ENCODE measurements around the gene ANKIB1. TPM values are rescaled to one million over a fixed set of nuclear protein-coding genes. Genes with fewer than 3 reads are reported as not detected.

ANKIB1 gene
- total RNA-seq, 1 donor from 2014 or later: 31.3 TPM

- no peaks in the 10 kb centered on the region for H3K4me1 ChIP-seq (ENCODE audit: control insufficient read depth in 3 of 3, insufficient read depth in 3 of 3, low read length in 3 of 3)
- H3K36me3 ChIP-seq (ENCODE audit: control insufficient read depth in 3 of 3, insufficient read depth in 3 of 3, low read length in 3 of 3): peaks cover 0 to 4% (median 0%) of the 10 kb centered on the region in 3 donors
- no peaks in the 10 kb centered on the region for H3K27me3 ChIP-seq (ENCODE audit: control insufficient read depth in 3 of 3, insufficient read depth in 3 of 3, low read length in 3 of 3)
- H3K4me3 ChIP-seq (ENCODE audit: low read length in 3 of 3): no peak overlapping the region
- no peak overlapping the region for H3K27ac ChIP-seq (ENCODE audit: low read depth, low read length)
- no peak overlapping the region for H3K9ac ChIP-seq (ENCODE audit: low read depth in 1 of 3, low read length in 3 of 3)
- H3K9me3 ChIP-seq (ENCODE audit: control insufficient read depth in 3 of 3, low read length in 3 of 3): no peaks in the 10 kb centered on the region
These were observed 67.3 kb downstream of the ANKIB1 start for GRCh38 chr7:92313055-92313454.

- Histone ChIP-seq H3K9me3 (ENCODE audit: control insufficient read depth in 3 of 3, low read length in 3 of 3) (no peaks in the 10 kb centered on the region), H3K9ac (ENCODE audit: low read depth in 1 of 3, low read length in 3 of 3) (no peak overlapping the region), H3K27me3 (ENCODE audit: control insufficient read depth in 3 of 3, insufficient read depth in 3 of 3, low read length in 3 of 3) (no peaks in the 10 kb centered on the region), H3K27ac (ENCODE audit: low read depth, low read length) (no peak overlapping the region), H3K4me1 (ENCODE audit: control insufficient read depth in 3 of 3, insufficient read depth in 3 of 3, low read length in 3 of 3) (no peaks in the 10 kb centered on the region), H3K4me3 (ENCODE audit: low read length in 3 of 3) (no peak overlapping the region), H3K36me3 (ENCODE audit: control insufficient read depth in 3 of 3, insufficient read depth in 3 of 3, low read length in 3 of 3) (peaks cover 0 to 2% (median 0%) of the 10 kb centered on the region in 3 donors)
These were observed 73.5 kb downstream of the ANKIB1 start for GRCh38 chr7:92319243-92319642.

GRCh38 chr7:92325173-92325572, 79.4 kb downstream of the ANKIB1 start:
- Histone ChIP-seq H3K9ac (ENCODE audit: low read depth in 1 of 3, low read length in 3 of 3) (no peak overlapping the region), H3K27ac (ENCODE audit: low read depth, low read length) (no peak overlapping the region), H3K9me3 (ENCODE audit: control insufficient read depth in 3 of 3, low read length in 3 of 3) (no peaks in the 10 kb centered on the region), H3K4me3 (ENCODE audit: low read length in 3 of 3) (no peak overlapping the region), H3K36me3 (ENCODE audit: control insufficient read depth in 3 of 3, insufficient read depth in 3 of 3, low read length in 3 of 3) (peaks cover 0 to 4% (median 0%) of the 10 kb centered on the region in 3 donors), H3K4me1 (ENCODE audit: control insufficient read depth in 3 of 3, insufficient read depth in 3 of 3, low read length in 3 of 3) (no peaks in the 10 kb centered on the region), H3K27me3 (ENCODE audit: control insufficient read depth in 3 of 3, insufficient read depth in 3 of 3, low read length in 3 of 3) (no peaks in the 10 kb centered on the region)

GRCh38 chr7:92325858-92326257, 80.1 kb downstream of the ANKIB1 start:
- H3K27me3 ChIP-seq (ENCODE audit: control insufficient read depth in 3 of 3, insufficient read depth in 3 of 3, low read length in 3 of 3): no peaks in the 10 kb centered on the region
- no peaks in the 10 kb centered on the region for H3K4me1 ChIP-seq (ENCODE audit: control insufficient read depth in 3 of 3, insufficient read depth in 3 of 3, low read length in 3 of 3)
- no peak overlapping the region for H3K27ac ChIP-seq (ENCODE audit: low read depth, low read length)
- no peak overlapping the region for H3K9ac ChIP-seq (ENCODE audit: low read depth in 1 of 3, low read length in 3 of 3)
- H3K4me3 ChIP-seq (ENCODE audit: low read length in 3 of 3): no peak overlapping the region
- peaks cover 0 to 4% (median 0%) of the 10 kb centered on the region in 3 donors for H3K36me3 ChIP-seq (ENCODE audit: control insufficient read depth in 3 of 3, insufficient read depth in 3 of 3, low read length in 3 of 3)
- no peaks in the 10 kb centered on the region for H3K9me3 ChIP-seq (ENCODE audit: control insufficient read depth in 3 of 3, low read length in 3 of 3)

GRCh38 chr7:92330835-92331438, 85.2 kb downstream of the ANKIB1 start:
- Histone ChIP-seq H3K9ac (ENCODE audit: low read depth in 1 of 3, low read length in 3 of 3) (no peak overlapping the region), H3K36me3 (ENCODE audit: control insufficient read depth in 3 of 3, insufficient read depth in 3 of 3, low read length in 3 of 3) (peaks cover 0 to 6% (median 2%) of the 10 kb centered on the region in 3 donors), H3K27ac (ENCODE audit: low read depth, low read length) (no peak overlapping the region), H3K9me3 (ENCODE audit: control insufficient read depth in 3 of 3, low read length in 3 of 3) (no peaks in the 10 kb centered on the region), H3K4me1 (ENCODE audit: control insufficient read depth in 3 of 3, insufficient read depth in 3 of 3, low read length in 3 of 3) (no peaks in the 10 kb centered on the region), H3K27me3 (ENCODE audit: control insufficient read depth in 3 of 3, insufficient read depth in 3 of 3, low read length in 3 of 3) (no peaks in the 10 kb centered on the region), H3K4me3 (ENCODE audit: low read length in 3 of 3) (no peak overlapping the region)

- H3K36me3 ChIP-seq (ENCODE audit: control insufficient read depth in 3 of 3, insufficient read depth in 3 of 3, low read length in 3 of 3): peaks cover 0 to 6% (median 2%) of the 10 kb centered on the region in 3 donors
- no peaks in the 10 kb centered on the region for H3K9me3 ChIP-seq (ENCODE audit: control insufficient read depth in 3 of 3, low read length in 3 of 3)
- no peak overlapping the region for H3K9ac ChIP-seq (ENCODE audit: low read depth in 1 of 3, low read length in 3 of 3)
- no peak overlapping the region for H3K27ac ChIP-seq (ENCODE audit: low read depth, low read length)
- no peak overlapping the region for H3K4me3 ChIP-seq (ENCODE audit: low read length in 3 of 3)
- no peaks in the 10 kb centered on the region for H3K4me1 ChIP-seq (ENCODE audit: control insufficient read depth in 3 of 3, insufficient read depth in 3 of 3, low read length in 3 of 3)
- H3K27me3 ChIP-seq (ENCODE audit: control insufficient read depth in 3 of 3, insufficient read depth in 3 of 3, low read length in 3 of 3): no peaks in the 10 kb centered on the region
These were observed 85.7 kb downstream of the ANKIB1 start for GRCh38 chr7:92331508-92331907.

GRCh38 chr7:92332782-92333181, 87.0 kb downstream of the ANKIB1 start:
- Histone ChIP-seq H3K36me3 (ENCODE audit: control insufficient read depth in 3 of 3, insufficient read depth in 3 of 3, low read length in 3 of 3) (peaks cover 0 to 6% (median 2%) of the 10 kb centered on the region in 3 donors), H3K27ac (ENCODE audit: low read depth, low read length) (no peak overlapping the region), H3K9me3 (ENCODE audit: control insufficient read depth in 3 of 3, low read length in 3 of 3) (no peaks in the 10 kb centered on the region), H3K4me3 (ENCODE audit: low read length in 3 of 3) (no peak overlapping the region), H3K27me3 (ENCODE audit: control insufficient read depth in 3 of 3, insufficient read depth in 3 of 3, low read length in 3 of 3) (no peaks in the 10 kb centered on the region), H3K9ac (ENCODE audit: low read depth in 1 of 3, low read length in 3 of 3) (no peak overlapping the region), H3K4me1 (ENCODE audit: control insufficient read depth in 3 of 3, insufficient read depth in 3 of 3, low read length in 3 of 3) (no peaks in the 10 kb centered on the region)

- Histone ChIP-seq H3K27me3 (ENCODE audit: control insufficient read depth in 3 of 3, insufficient read depth in 3 of 3, low read length in 3 of 3) (no peaks in the 10 kb centered on the region), H3K4me3 (ENCODE audit: low read length in 3 of 3) (no peak overlapping the region), H3K9me3 (ENCODE audit: control insufficient read depth in 3 of 3, low read length in 3 of 3) (no peaks in the 10 kb centered on the region), H3K27ac (ENCODE audit: low read depth, low read length) (no peak overlapping the region), H3K36me3 (ENCODE audit: control insufficient read depth in 3 of 3, insufficient read depth in 3 of 3, low read length in 3 of 3) (peaks cover 0 to 6% (median 2%) of the 10 kb centered on the region in 3 donors), H3K9ac (ENCODE audit: low read depth in 1 of 3, low read length in 3 of 3) (no peak overlapping the region), H3K4me1 (ENCODE audit: control insufficient read depth in 3 of 3, insufficient read depth in 3 of 3, low read length in 3 of 3) (no peaks in the 10 kb centered on the region)
These were observed 88.1 kb downstream of the ANKIB1 start for GRCh38 chr7:92333866-92334265.

- Histone ChIP-seq H3K36me3 (ENCODE audit: control insufficient read depth in 3 of 3, insufficient read depth in 3 of 3, low read length in 3 of 3) (peaks cover 0 to 2% (median 2%) of the 10 kb centered on the region in 3 donors), H3K4me1 (ENCODE audit: control insufficient read depth in 3 of 3, insufficient read depth in 3 of 3, low read length in 3 of 3) (no peaks in the 10 kb centered on the region), H3K27me3 (ENCODE audit: control insufficient read depth in 3 of 3, insufficient read depth in 3 of 3, low read length in 3 of 3) (no peaks in the 10 kb centered on the region), H3K4me3 (ENCODE audit: low read length in 3 of 3) (no peak overlapping the region), H3K27ac (ENCODE audit: low read depth, low read length) (no peak overlapping the region), H3K9ac (ENCODE audit: low read depth in 1 of 3, low read length in 3 of 3) (no peak overlapping the region), H3K9me3 (ENCODE audit: control insufficient read depth in 3 of 3, low read length in 3 of 3) (no peaks in the 10 kb centered on the region)
These were observed 89.8 kb downstream of the ANKIB1 start for GRCh38 chr7:92335574-92335973.

GRCh38 chr7:92336662-92337340, 91.0 kb downstream of the ANKIB1 start:
- Histone ChIP-seq H3K9ac (ENCODE audit: low read depth in 1 of 3, low read length in 3 of 3) (no peak overlapping the region), H3K36me3 (ENCODE audit: control insufficient read depth in 3 of 3, insufficient read depth in 3 of 3, low read length in 3 of 3) (peaks cover 0 to 2% (median 2%) of the 10 kb centered on the region in 3 donors), H3K4me1 (ENCODE audit: control insufficient read depth in 3 of 3, insufficient read depth in 3 of 3, low read length in 3 of 3) (no peaks in the 10 kb centered on the region), H3K27ac (ENCODE audit: low read depth, low read length) (no peak overlapping the region), H3K4me3 (ENCODE audit: low read length in 3 of 3) (no peak overlapping the region), H3K9me3 (ENCODE audit: control insufficient read depth in 3 of 3, low read length in 3 of 3) (no peaks in the 10 kb centered on the region), H3K27me3 (ENCODE audit: control insufficient read depth in 3 of 3, insufficient read depth in 3 of 3, low read length in 3 of 3) (no peaks in the 10 kb centered on the region)

Data from skeletal muscle tissue (tissue), 4 donors.